Panc1 (cell line): ENCODE measurements around the gene LITAFD. TPM values are rescaled to one million over a fixed set of nuclear protein-coding genes. Genes with fewer than 3 reads are reported as not detected.

Experiments
- ATAC-seq: fragments of 200-7000 bp; cut with Tn5 transposase; 2 replicates; pipeline ENCODE4 v1.9.1; 2020; ENCODE audit warnings: mild to moderate bottlenecking, moderate library complexity
- BruUV-seq: library from RNA; stranded (reverse); fragments of 400-500 nt; replicated peaks from 2 replicates; lab custom pipeline; 2021; lab: Mats Ljungman, UMichigan
- CTCF ChIA-PET: fragments of 300-600 bp; sonication (Branson Sonifier 250); formaldehyde crosslinking; loops from one replicate; lab custom pipeline; 2022; ENCODE audit warnings: antibody characterized with exemption; lab: Charles Lee
- POLR2A ChIA-PET: fragments of 300-600 bp; sonication (Branson Sonifier 250); formaldehyde crosslinking; loops from one replicate; lab custom pipeline; 2022; ENCODE audit warnings: antibody characterized with exemption; lab: Charles Lee
- DNase-seq: peaks from one replicate; pipeline ENCODE4 v3.0.0-alpha.2; 2010; ENCODE audit warnings: low read depth, low spot score
- H3K27ac ChIP-seq: 2 replicates; pipeline ENCODE4 v1.5.1; 2011; ENCODE audit warnings: mild to moderate bottlenecking, low read length, inconsistent platforms
- H3K27me3 ChIP-seq: fragments of 200-500 bp; sonication (Bioruptor generic); 2 replicates; pipeline ENCODE4 v1.6.0; 2014; ENCODE audit warnings: low read length, inconsistent platforms; ENCODE audit not compliant: control insufficient read depth, insufficient read depth
- H3K36me3 ChIP-seq: fragments of 200-500 bp; sonication (Bioruptor generic); 2 replicates; pipeline ENCODE4 v1.5.1; 2014; ENCODE audit warnings: inconsistent platforms, mild to moderate bottlenecking, low read length, moderate library complexity; ENCODE audit not compliant: control insufficient read depth, insufficient read depth
- H3K4me1 ChIP-seq: 2 replicates; pipeline ENCODE4 v1.5.1; 2011; ENCODE audit warnings: inconsistent platforms, mild to moderate bottlenecking, low read length, moderate library complexity; ENCODE audit not compliant: control insufficient read depth, insufficient read depth
- H3K4me3 ChIP-seq, 2 experiments: 2 replicates each; pipeline ENCODE4 v1.5.1; 2011 to 2012; ENCODE audit warnings: low read depth in 2 of 2, low read length in 2 of 2, mild to moderate bottlenecking in 2 of 2, inconsistent platforms in 1 of 2, moderate library complexity in 1 of 2
- H3K9me3 ChIP-seq: fragments of 200-500 bp; sonication (Bioruptor generic); 2 replicates; pipeline ENCODE4 v1.5.1; 2014; ENCODE audit warnings: low read depth, mild to moderate bottlenecking, inconsistent platforms, low read length, moderate library complexity; ENCODE audit not compliant: control insufficient read depth, insufficient read depth
- CTCF ChIP-seq: fragments of 450-650 bp; IDR thresholded peaks from 2 replicates; pipeline ENCODE4 v1.5.1; 2017; ENCODE audit warnings: mild to moderate bottlenecking
- POLR2AphosphoS5 ChIP-seq: IDR thresholded peaks from 2 replicates; pipeline ENCODE4 v1.6.1; 2012; ENCODE audit warnings: mild to moderate bottlenecking, low read depth, low read length, moderate library complexity
- REST ChIP-seq, 2 experiments: IDR thresholded peaks; 2 replicates each; pipeline ENCODE4 v1.6.1; 2011 to 2012; ENCODE audit warnings: low read depth in 2 of 2, control low read depth in 1 of 2, low read length in 1 of 2, mild to moderate bottlenecking in 1 of 2, moderate library complexity in 1 of 2; ENCODE audit not compliant: insufficient read depth in 1 of 2
- SIN3A ChIP-seq: IDR thresholded peaks from 2 replicates; pipeline ENCODE4 v1.6.1; 2012; ENCODE audit warnings: low read depth, mild to moderate bottlenecking, low read length, moderate library complexity, borderline replicate concordance; ENCODE audit not compliant: insufficient read depth
- TCF7L2 ChIP-seq: IDR thresholded peaks from 2 replicates; pipeline ENCODE4 v1.6.1; 2011; ENCODE audit warnings: mild to moderate bottlenecking, low read depth, low read length, inconsistent platforms
- in situ Hi-C: cut with HindIII; loops from 2 replicates; pipeline ENCODE4 v1.10.0; 2016; ENCODE audit warnings: low sequenced_read_pairs, low pct_unique_long_range_greater_than_20kb
- intact Hi-C: fragments of 100-400 bp; cut with micrococcal nuclease; formaldehyde crosslinking; loops from one replicate; pipeline ENCODE4 v1.10.0; 2022; ENCODE audit not compliant: unreplicated experiment
- total RNA-seq: library from RNA; stranded (reverse); gene quantifications from one replicate; pipeline ENCODE4 v1.2.1, GENCODE V29; 2021; ENCODE audit not compliant: unreplicated experiment

LITAFD gene
- total RNA-seq, 1 experiment from 2014 or later: not detected

- Histone ChIP-seq H3K27ac (no peak overlapping the region), H3K36me3 (peaks cover 24% of the 10 kb centered on the region), H3K27me3 (no peaks in the 10 kb centered on the region), H3K4me1 (no peaks in the 10 kb centered on the region), H3K4me3 (no peak overlapping the region), H3K9me3 (no peaks in the 10 kb centered on the region)
- ATAC-seq (no peak), DNase-seq (no peak)
- intact Hi-C loops (no loop called here), in situ Hi-C loops (no loop called here)
- no peak for TF ChIP-seq POLR2AphosphoS5
- TF ChIP-seq SIN3A: no peak
- no peak for TF ChIP-seq CTCF
- TF ChIP-seq TCF7L2: no peak
- no peak for TF ChIP-seq REST (IDR thresholded peaks at IDR 0.05; ENCODE audit: insufficient read depth in 1 of 2, low read depth in 2 of 2, low read length in 1 of 2)
- no TSS peak for BruUV-seq
- ChIA-PET CTCF (no interaction called here), POLR2A (no interaction called here)
Measured at GRCh38 chr16:8923199-8923598, 41.0 kb downstream of the LITAFD start.

GRCh38 chr16:8924214-8924613, 42.1 kb downstream of the LITAFD start:
- ChIA-PET POLR2A (no interaction called here), CTCF (no interaction called here)
- no peaks in the 10 kb centered on the region for H3K9me3 ChIP-seq
- DNase-seq: no peak
- H3K4me1 ChIP-seq: no peaks in the 10 kb centered on the region
- no peak overlapping the region for H3K4me3 ChIP-seq
- no peaks in the 10 kb centered on the region for H3K27me3 ChIP-seq
- in situ Hi-C loops: no loop called here
- no peak for ATAC-seq
- BruUV-seq: no TSS peak
- peaks cover 26% of the 10 kb centered on the region for H3K36me3 ChIP-seq
- TF ChIP-seq POLR2AphosphoS5: no peak
- no peak for TF ChIP-seq SIN3A
- no peak for TF ChIP-seq TCF7L2
- no peak for TF ChIP-seq REST (IDR thresholded peaks at IDR 0.05; ENCODE audit: insufficient read depth in 1 of 2, low read depth in 2 of 2, low read length in 1 of 2)
- no peak for TF ChIP-seq CTCF
- H3K27ac ChIP-seq: no peak overlapping the region
- intact Hi-C loops: no loop called here
